HCT116 (cell line): ENCODE measurements around the gene DLG2. TPM values are rescaled to one million over a fixed set of nuclear protein-coding genes. Genes with fewer than 3 reads are reported as not detected.

ENCODE experiments used
- ATAC-seq: fragments of 200-7000 bp; cut with Tn5 transposase; 2 replicates; pipeline ENCODE4 v1.9.1; 2020; ENCODE audit warnings: mild to moderate bottlenecking, moderate library complexity
- BruUV-seq: library from RNA; stranded (reverse); fragments of 400-500 nt; replicated peaks from 2 replicates; lab custom pipeline; 2021; lab: Mats Ljungman, UMichigan
- CTCF ChIA-PET: fragments of 300-600 bp; sonication (Branson Sonifier 250); formaldehyde crosslinking; loops from one replicate; lab custom pipeline; 2021; ENCODE audit warnings: antibody characterized with exemption; lab: Charles Lee
- POLR2A ChIA-PET: fragments of 300-600, 350-600 bp; sonication (Branson Sonifier 250); formaldehyde crosslinking; loops from one replicate; lab custom pipeline; 2021; ENCODE audit warnings: antibody characterized with exemption; lab: Charles Lee
- RAD21 ChIA-PET, 2 experiments: fragments of 300-600 bp; sonication (Branson Sonifier 250); formaldehyde crosslinking; loops; one replicate each; lab custom pipeline; 2023; ENCODE audit warnings: low total read pairs in 2 of 2; ENCODE audit not compliant: uncharacterized antibody in 2 of 2, unreplicated experiment in 2 of 2, low non-redundant PET in 1 of 2; lab: Charles Lee
- DNase-seq: peaks from one replicate; pipeline ENCODE4 v3.0.0-alpha.2; 2010; ENCODE audit warnings: low read depth, low spot score
- H2AFZ ChIP-seq: fragments of 200-600 bp; shearing (Covaris generic), sonication (generic); 2 replicates; pipeline ENCODE4 v1.6.1; 2017; ENCODE audit warnings: low read depth, mixed run types, mixed read lengths, antibody characterized with exemption, low read length; ENCODE audit not compliant: poor library complexity, severe bottlenecking
- H3K27ac ChIP-seq: 2 replicates; pipeline ENCODE4 v1.5.1; 2012; ENCODE audit warnings: low read depth, low read length
- H3K27me3 ChIP-seq: fragments of 200-600 bp; sonication (generic); 2 replicates; pipeline ENCODE4 v1.6.1; 2016; ENCODE audit warnings: mixed run types, low read length, mixed read lengths; ENCODE audit not compliant: insufficient read depth
- H3K36me3 ChIP-seq, 2 experiments: fragments of 200-500 bp in 1 of 2; fragments of 200-600 bp in 1 of 2; sonication (Bioruptor generic) in 1 of 2; sonication (generic) in 1 of 2; 2 replicates each; pipeline versions ENCODE4 v1.5.1 to v1.6.1; 2014 to 2016; ENCODE audit warnings: low read length in 2 of 2, inconsistent platforms in 1 of 2, mixed read lengths in 1 of 2, mixed run types in 1 of 2; ENCODE audit not compliant: insufficient read depth in 2 of 2, control insufficient read depth in 1 of 2
- H3K4me1 ChIP-seq, 2 experiments: fragments of 200-600 bp in 1 of 2; sonication (generic) in 1 of 2; 2 replicates each; pipeline versions ENCODE4 v1.5.1 to v1.6.1; 2012 to 2017; ENCODE audit warnings: low read length in 2 of 2, inconsistent platforms in 1 of 2, mild to moderate bottlenecking in 1 of 2, mixed read lengths in 1 of 2, mixed run types in 1 of 2, moderate library complexity in 1 of 2; ENCODE audit not compliant: insufficient read depth in 2 of 2, control insufficient read depth in 1 of 2
- H3K4me2 ChIP-seq: fragments of 200-600 bp; sonication (generic); 2 replicates; pipeline ENCODE4 v1.6.1; 2017; ENCODE audit warnings: mixed run types, low read length, mixed read lengths
- H3K4me3 ChIP-seq, 2 experiments: fragments of 200-600 bp in 1 of 2; sonication (generic) in 1 of 2; replicated peaks in 1 of 2; 2 replicates each; pipeline ENCODE4 v1.5.1; 2011 to 2016; ENCODE audit warnings: low read length in 2 of 2, control low read depth in 1 of 2, low read depth in 1 of 2, mild to moderate bottlenecking in 1 of 2, mixed read lengths in 1 of 2, mixed run types in 1 of 2
- H3K79me2 ChIP-seq: fragments of 200-600 bp; sonication (generic); 2 replicates; pipeline ENCODE4 v1.6.1; 2017; ENCODE audit warnings: mild to moderate bottlenecking, mixed run types, low read length, moderate library complexity, mixed read lengths; ENCODE audit not compliant: insufficient read depth
- H3K9ac ChIP-seq: fragments of 200-600 bp; sonication (generic); 2 replicates; pipeline ENCODE4 v1.6.1; 2016; ENCODE audit warnings: low read length, mixed read lengths
- H3K9me2 ChIP-seq: fragments of 200-600 bp; sonication (generic), shearing (Covaris generic); 2 replicates; pipeline ENCODE4 v1.6.1; 2017; ENCODE audit warnings: mixed run types, mild to moderate bottlenecking, moderate library complexity; ENCODE audit not compliant: insufficient read depth
- H3K9me3 ChIP-seq, 2 experiments: fragments of 200-500 bp in 1 of 2; fragments of 200-600 bp in 1 of 2; sonication (Bioruptor generic) in 1 of 2; sonication (generic) in 1 of 2; 2 replicates each; pipeline ENCODE4 v1.6.1; 2014 to 2017; ENCODE audit warnings: low read length in 2 of 2, mixed read lengths in 2 of 2, inconsistent platforms in 1 of 2, low read depth in 1 of 2, mild to moderate bottlenecking in 1 of 2, mixed run types in 1 of 2, moderate library complexity in 1 of 2; ENCODE audit not compliant: control insufficient read depth in 1 of 2, insufficient read depth in 1 of 2
- H4K20me1 ChIP-seq: fragments of 200-600 bp; sonication (generic), shearing (Covaris generic); 2 replicates; pipeline ENCODE4 v1.6.1; 2017; ENCODE audit warnings: mixed run types, mild to moderate bottlenecking, moderate library complexity; ENCODE audit not compliant: insufficient read depth
- CBX3 ChIP-seq: IDR thresholded peaks from 2 replicates; pipeline ENCODE4 v1.6.1; 2012; ENCODE audit warnings: low read depth
- CEBPB ChIP-seq: IDR thresholded peaks from 2 replicates; pipeline ENCODE4 v1.6.1; 2012; ENCODE audit warnings: low read depth
- EGR1 ChIP-seq: IDR thresholded peaks from 2 replicates; pipeline ENCODE4 v1.6.1; 2012; ENCODE audit warnings: low read depth
- ELF1 ChIP-seq: IDR thresholded peaks from 2 replicates; pipeline ENCODE4 v1.6.1; 2012; ENCODE audit warnings: low read depth, borderline replicate concordance
- EZH2 ChIP-seq: fragments of 200-600 bp; sonication (generic); IDR thresholded peaks from 2 replicates; pipeline ENCODE4 v1.6.1; 2017; ENCODE audit warnings: antibody characterized with exemption, mixed run types
- POLR2A ChIP-seq: IDR thresholded peaks from 2 replicates; pipeline ENCODE4 v1.7.0; 2011; ENCODE audit warnings: borderline replicate concordance; ENCODE audit not compliant: insufficient read depth, insufficient read length; ENCODE audit errors: extremely low read depth
- POLR2AphosphoS5 ChIP-seq: IDR thresholded peaks from 2 replicates; pipeline ENCODE4 v1.6.1; 2011; ENCODE audit warnings: mild to moderate bottlenecking, low read depth, low read length, moderate library complexity
- RAD21 ChIP-seq: IDR thresholded peaks from 2 replicates; pipeline ENCODE4 v1.6.1; 2012; ENCODE audit warnings: low read depth, mild to moderate bottlenecking
- SIN3A ChIP-seq: IDR thresholded peaks from 2 replicates; pipeline ENCODE4 v1.6.1; 2012; ENCODE audit warnings: low read depth
- SP1 ChIP-seq: IDR thresholded peaks from 2 replicates; pipeline ENCODE4 v1.6.1; 2012; ENCODE audit warnings: low read depth
- SRF ChIP-seq: IDR thresholded peaks from 2 replicates; pipeline ENCODE4 v1.6.1; 2012; ENCODE audit warnings: low read depth
- TCF7L2 ChIP-seq: IDR thresholded peaks from 2 replicates; pipeline ENCODE4 v1.7.0; 2011; ENCODE audit warnings: borderline replicate concordance, inconsistent platforms; ENCODE audit not compliant: insufficient read depth, insufficient read length; ENCODE audit errors: extremely low read depth
- YY1 ChIP-seq: IDR thresholded peaks from 2 replicates; pipeline ENCODE4 v1.6.1; 2011; ENCODE audit warnings: low read length, low read depth, moderate library complexity, mild to moderate bottlenecking; ENCODE audit not compliant: insufficient replicate concordance; ENCODE audit errors: extremely low read depth
- ZNF274 ChIP-seq: fragments of 200-500 bp; sonication (Bioruptor generic); IDR thresholded peaks from 2 replicates; pipeline ENCODE4 v1.6.1; 2014; ENCODE audit warnings: mild to moderate bottlenecking, low read depth, low read length, inconsistent platforms
- intact Hi-C: fragments of 100-400 bp; cut with micrococcal nuclease; formaldehyde crosslinking; loops from 2 replicates; pipeline ENCODE4 v1.10.0; 2022
- total RNA-seq: library from RNA; stranded (reverse); gene quantifications from one replicate; pipeline ENCODE4 v1.2.1, GENCODE V29; 2021; ENCODE audit not compliant: unreplicated experiment
- TF ChIP-seq, protein P1 (sequence below): IDR thresholded peaks from 2 replicates; pipeline ENCODE4 v1.6.1; 2012
- TF ChIP-seq, protein P2 (sequence below): IDR thresholded peaks from 2 replicates; pipeline ENCODE4 v1.6.1; 2011; ENCODE audit warnings: mild to moderate bottlenecking, low read length, moderate library complexity; ENCODE audit not compliant: insufficient replicate concordance; ENCODE audit errors: extremely low read depth
- TF ChIP-seq, protein P3 (sequence below): IDR thresholded peaks from 2 replicates; pipeline ENCODE4 v1.6.1; 2012; ENCODE audit warnings: low read depth

Gene DLG2
- total RNA-seq, 1 experiment from 2014 or later: 2.4 TPM

DNA sequence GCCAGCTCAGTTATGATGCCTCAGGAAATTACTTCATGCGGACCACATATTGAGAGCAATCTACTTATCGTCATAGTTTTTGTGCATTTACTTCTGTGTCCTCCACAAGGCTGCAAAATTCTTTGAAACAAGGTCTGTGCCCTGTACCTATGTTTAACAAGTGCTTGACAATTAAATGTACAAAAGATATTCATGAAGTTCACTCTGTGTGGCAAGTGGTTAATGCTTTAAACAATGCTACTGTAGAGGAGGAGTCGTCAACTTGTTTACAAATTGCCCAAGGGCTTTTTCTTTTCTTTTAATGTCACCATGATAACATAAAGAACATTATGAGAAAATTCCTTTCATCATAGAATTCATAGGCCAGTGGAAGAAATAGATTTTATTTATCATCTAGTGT is 1469.5 kb downstream of the DLG2 start:
- no TSS peak for BruUV-seq

More for the DNA sequence above, 1469.5 kb downstream of the DLG2 start:
- Histone ChIP-seq H3K9me3 (no peaks in the 10 kb centered on the region; a peak in 1 of 4 replicates), H2AFZ (no peak overlapping the region), H3K9ac (no peak overlapping the region), H3K79me2 (no peaks in the 10 kb centered on the region), H3K4me2 (no peak overlapping the region), H3K27ac (no peak overlapping the region), H3K4me1 (no peaks in the 10 kb centered on the region), H3K36me3 (no peaks in the 10 kb centered on the region), H4K20me1 (no peaks in the 10 kb centered on the region), H3K4me3 (no peak overlapping the region), H3K27me3 (no peaks in the 10 kb centered on the region), H3K9me2 (no peaks in the 10 kb centered on the region)
- ChIA-PET RAD21 (no interaction called here), POLR2A (no interaction called here), CTCF (no interaction called here)
- TF ChIP-seq ZNF274 (no peak), YY1 (no peak), CBX3 (no peak), SIN3A (no peak), SRF (no peak), TCF7L2 (no peak), CEBPB (no peak), EZH2 (no peak), ELF1 (no peak), EGR1 (no peak), RAD21 (no peak), POLR2AphosphoS5 (no peak), POLR2A (no peak), SP1 (no peak)
- TF ChIP-seq, protein P1, sequence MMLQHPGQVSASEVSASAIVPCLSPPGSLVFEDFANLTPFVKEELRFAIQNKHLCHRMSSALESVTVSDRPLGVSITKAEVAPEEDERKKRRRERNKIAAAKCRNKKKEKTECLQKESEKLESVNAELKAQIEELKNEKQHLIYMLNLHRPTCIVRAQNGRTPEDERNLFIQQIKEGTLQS: no peak
- TF ChIP-seq, protein P2, sequence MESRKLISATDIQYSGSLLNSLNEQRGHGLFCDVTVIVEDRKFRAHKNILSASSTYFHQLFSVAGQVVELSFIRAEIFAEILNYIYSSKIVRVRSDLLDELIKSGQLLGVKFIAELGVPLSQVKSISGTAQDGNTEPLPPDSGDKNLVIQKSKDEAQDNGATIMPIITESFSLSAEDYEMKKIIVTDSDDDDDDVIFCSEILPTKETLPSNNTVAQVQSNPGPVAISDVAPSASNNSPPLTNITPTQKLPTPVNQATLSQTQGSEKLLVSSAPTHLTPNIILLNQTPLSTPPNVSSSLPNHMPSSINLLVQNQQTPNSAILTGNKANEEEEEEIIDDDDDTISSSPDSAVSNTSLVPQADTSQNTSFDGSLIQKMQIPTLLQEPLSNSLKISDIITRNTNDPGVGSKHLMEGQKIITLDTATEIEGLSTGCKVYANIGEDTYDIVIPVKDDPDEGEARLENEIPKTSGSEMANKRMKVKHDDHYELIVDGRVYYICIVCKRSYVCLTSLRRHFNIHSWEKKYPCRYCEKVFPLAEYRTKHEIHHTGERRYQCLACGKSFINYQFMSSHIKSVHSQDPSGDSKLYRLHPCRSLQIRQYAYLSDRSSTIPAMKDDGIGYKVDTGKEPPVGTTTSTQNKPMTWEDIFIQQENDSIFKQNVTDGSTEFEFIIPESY: no peak
- TF ChIP-seq, protein P3, sequence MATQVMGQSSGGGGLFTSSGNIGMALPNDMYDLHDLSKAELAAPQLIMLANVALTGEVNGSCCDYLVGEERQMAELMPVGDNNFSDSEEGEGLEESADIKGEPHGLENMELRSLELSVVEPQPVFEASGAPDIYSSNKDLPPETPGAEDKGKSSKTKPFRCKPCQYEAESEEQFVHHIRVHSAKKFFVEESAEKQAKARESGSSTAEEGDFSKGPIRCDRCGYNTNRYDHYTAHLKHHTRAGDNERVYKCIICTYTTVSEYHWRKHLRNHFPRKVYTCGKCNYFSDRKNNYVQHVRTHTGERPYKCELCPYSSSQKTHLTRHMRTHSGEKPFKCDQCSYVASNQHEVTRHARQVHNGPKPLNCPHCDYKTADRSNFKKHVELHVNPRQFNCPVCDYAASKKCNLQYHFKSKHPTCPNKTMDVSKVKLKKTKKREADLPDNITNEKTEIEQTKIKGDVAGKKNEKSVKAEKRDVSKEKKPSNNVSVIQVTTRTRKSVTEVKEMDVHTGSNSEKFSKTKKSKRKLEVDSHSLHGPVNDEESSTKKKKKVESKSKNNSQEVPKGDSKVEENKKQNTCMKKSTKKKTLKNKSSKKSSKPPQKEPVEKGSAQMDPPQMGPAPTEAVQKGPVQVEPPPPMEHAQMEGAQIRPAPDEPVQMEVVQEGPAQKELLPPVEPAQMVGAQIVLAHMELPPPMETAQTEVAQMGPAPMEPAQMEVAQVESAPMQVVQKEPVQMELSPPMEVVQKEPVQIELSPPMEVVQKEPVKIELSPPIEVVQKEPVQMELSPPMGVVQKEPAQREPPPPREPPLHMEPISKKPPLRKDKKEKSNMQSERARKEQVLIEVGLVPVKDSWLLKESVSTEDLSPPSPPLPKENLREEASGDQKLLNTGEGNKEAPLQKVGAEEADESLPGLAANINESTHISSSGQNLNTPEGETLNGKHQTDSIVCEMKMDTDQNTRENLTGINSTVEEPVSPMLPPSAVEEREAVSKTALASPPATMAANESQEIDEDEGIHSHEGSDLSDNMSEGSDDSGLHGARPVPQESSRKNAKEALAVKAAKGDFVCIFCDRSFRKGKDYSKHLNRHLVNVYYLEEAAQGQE: no peak
- no peak for DNase-seq
- intact Hi-C loops: no loop called here
- no peak for ATAC-seq
